HG03460 (cell line): ENCODE results near the gene CSGALNACT2.
"Not testable (repeated sequence)": the region's sequence is repeated elsewhere in the genome, so short reads cannot be mapped to it uniquely, and the experiment has no call there.

Experiments used
- ATAC-seq: cut with Tn5 transposase; IDR thresholded peaks from one replicate; pipeline ENCODE4 v1.9.1; 2021; ENCODE audit not compliant: unreplicated experiment

The CSGALNACT2 gene

GRCh38 chr10:43137717-43138020 lies 576 bp upstream of the CSGALNACT2 start:
- no peak for ATAC-seq

DNA sequence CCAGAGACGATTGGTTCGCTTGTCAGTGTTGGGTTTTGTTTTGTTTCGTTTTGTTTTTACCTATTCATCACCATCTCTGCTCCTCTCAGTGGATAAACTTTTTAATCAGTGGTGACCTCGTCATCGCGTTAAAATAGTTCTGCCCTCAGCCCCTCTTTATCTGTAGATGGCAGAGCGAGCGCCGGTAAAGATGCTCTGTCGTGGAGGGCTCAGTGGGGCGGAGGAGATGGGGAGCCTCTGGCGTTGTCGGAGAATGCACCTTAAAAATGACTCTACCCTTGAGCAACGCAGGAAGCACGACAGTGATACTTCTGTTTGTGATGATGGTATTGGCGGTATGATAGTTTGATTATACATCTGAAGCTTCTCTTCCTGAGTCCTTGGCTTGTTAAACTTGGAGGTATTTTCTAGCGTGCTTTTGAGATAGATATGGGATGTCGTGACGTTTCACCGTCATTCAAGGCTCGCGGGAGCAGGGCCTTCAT lies 554 bp downstream of the CSGALNACT2 start:
- ATAC-seq, result peak; percentile 35

DNA sequence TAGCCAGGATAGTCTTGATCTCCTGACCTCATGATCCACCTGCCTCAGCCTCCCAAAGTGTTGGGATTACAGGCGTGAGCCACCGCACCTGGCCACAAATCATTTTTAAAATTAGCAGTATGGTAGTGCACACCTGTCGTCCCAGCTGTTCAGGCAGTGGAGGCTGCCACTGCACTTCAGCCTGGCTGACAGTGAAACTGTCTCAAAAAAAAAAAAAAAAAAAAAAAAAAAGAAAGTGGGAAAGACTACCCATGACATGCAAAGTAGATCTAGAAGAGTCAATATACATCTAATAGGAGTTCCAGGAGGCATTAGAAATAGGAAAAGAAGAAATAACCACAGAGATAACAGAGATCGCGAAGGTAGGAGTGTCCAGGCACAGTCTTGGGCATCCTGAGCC lies 3.2 kb downstream of the CSGALNACT2 start:
- no peak for ATAC-seq

- ATAC-seq, result no peak
These were observed 7.1 kb downstream of the CSGALNACT2 start for GRCh38 chr10:43145311-43145710.

- not testable (repeated sequence) for ATAC-seq
These were observed 7.7 kb downstream of the CSGALNACT2 start for GRCh38 chr10:43145936-43146335.

DNA sequence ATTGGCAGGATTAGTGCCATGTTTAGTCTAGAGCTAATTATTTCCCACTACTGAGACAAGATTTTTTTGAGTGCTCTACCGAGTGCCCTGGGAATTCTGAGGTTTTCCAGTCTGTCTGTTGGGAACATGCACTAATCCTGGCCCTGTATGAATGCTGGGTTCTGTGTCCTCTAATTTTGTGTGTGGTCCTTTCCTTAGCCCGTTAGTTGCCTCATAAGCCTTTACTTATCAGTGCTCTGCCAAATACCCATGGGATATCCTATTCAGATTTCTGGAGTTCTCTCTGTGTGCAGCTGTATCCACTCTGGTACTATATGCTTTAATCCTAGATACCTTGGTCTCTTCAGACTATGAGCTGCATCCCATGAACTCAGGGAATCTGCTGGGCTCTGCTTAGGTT lies 13.1 kb downstream of the CSGALNACT2 start:
- no peak for ATAC-seq

GRCh38 chr10:43153901-43154300 lies 15.7 kb downstream of the CSGALNACT2 start:
- no peak for ATAC-seq

DNA sequence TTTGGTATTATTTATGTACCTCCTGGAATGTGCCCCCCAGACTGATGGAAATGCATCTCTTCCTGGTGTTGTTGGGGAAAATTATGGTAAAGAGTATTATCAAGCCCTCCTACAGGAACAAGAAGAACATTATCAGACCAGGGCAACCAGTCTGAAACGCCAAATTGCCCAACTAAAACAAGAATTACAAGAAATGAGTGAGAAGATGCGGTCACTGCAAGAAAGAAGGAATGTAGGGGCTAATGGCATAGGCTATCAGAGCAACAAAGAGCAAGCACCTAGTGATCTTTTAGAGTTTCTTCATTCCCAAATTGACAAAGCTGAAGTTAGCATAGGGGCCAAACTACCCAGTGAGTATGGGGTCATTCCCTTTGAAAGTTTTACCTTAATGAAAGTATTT lies 17.0 kb downstream of the CSGALNACT2 start:
- no peak for ATAC-seq

GRCh38 chr10:43155741-43156140 lies 17.5 kb downstream of the CSGALNACT2 start:
- no peak for ATAC-seq

DNA sequence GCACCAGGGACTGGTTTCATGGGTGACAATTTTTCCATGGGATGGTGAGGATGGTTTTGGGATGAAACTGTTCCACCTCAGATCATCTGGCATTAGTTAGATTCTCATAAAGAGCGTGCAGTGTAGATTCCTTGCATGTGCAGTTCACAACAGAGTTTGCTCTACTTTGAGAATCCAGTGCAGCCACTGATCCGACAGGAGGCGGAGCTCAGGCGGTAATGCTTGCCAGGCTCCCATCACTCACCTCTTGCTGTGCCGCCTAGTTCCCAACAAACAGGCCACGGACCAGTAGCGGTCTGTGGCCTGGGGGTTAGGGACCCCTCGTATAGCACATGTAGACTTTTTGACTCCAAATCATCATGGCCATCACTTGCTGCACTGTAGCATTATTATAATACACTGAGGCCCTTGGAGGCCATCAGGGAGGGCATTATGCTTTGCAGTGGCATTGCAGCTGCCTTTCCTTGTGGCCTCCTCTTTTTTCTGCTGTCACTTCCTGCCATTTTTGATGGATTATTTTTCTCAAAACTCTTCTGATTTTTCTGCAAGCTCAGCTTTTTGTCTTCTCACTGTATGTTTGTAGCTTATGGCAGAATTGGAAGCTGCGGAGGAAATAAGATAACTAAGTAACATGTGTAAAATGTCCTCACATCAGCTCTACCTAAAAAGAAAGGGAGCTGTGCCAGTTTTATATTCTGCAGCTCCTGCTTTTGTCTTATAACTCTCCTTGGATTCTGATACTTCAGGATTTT lies 18.5 kb downstream of the CSGALNACT2 start:
- no peak for ATAC-seq

DNA sequence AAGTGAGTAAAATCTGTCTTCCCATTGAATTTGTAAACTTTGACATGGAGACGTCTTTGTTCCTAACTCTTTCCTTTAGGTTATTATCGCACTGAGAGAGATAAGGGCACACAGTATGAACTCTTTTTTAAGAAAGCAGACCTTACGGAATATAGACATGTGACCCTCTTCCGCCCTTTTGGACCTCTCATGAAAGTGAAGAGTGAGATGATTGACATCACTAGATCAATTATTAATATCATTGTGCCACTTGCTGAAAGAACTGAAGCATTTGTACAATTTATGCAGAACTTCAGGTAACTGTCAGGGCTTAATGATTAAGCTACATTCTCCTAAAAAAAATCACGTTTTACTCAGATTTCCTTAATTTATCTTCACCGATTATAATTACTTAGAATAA lies 20.4 kb downstream of the CSGALNACT2 start:
- no peak for ATAC-seq

- peak; percentile 56 for ATAC-seq
These were observed 22.0 kb downstream of the CSGALNACT2 start for GRCh38 chr10:43160046-43160920.

DNA sequence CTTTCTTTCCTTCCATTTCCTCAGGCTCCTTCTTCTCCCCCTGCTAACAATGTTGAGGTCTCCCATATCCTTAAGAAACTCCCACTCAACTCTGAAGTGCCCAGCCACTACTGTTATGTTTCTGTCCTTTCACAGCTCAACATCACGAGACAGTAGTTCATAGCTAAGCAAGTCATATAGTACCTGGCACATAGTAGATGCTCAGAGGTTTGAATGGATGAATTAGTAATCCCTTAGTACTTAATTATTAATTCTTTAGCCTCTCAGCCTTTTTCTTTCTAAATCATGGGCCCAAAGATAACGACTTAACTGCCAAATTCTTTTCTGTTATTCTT lies 22.6 kb downstream of the CSGALNACT2 start:
- peak; percentile 87 for ATAC-seq

GRCh38 chr10:43162604-43163003 lies 24.4 kb downstream of the CSGALNACT2 start:
- no peak for ATAC-seq

DNA sequence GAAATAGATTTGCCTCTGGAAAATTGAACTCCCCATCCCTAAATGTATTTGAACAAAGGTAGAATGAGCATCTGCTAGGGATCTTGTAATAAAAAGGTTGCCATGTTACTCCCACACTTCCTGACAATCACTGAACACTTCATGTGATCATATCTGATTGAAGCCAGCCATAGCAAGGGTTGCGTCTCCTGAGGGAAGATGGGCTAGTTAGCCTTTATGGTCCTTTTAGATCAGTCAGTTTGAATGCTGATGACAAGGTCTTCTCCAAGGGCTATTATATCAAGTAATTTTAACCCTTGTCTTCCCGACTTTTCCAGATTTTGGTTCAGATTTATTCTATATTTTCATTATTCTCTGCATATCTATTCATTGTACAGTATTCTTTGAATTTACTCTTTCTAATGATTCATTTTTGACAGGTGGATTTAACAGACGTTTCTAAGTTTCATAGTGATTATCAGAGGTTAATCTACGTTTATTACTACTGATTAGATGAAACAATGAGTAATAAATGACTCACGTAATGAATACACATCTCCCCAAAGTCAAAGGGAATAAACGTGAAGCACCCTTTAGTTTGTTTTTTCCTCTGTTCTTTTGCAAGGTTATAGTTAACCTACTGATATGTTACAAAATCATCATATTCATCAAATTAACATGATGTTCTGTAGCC lies 28.1 kb downstream of the CSGALNACT2 start:
- no peak for ATAC-seq

GRCh38 chr10:43166880-43167497 lies 28.7 kb downstream of the CSGALNACT2 start:
- ATAC-seq, result peak; percentile 76

GRCh38 chr10:43167498-43167889 lies 29.2 kb downstream of the CSGALNACT2 start:
- ATAC-seq, result no peak

DNA sequence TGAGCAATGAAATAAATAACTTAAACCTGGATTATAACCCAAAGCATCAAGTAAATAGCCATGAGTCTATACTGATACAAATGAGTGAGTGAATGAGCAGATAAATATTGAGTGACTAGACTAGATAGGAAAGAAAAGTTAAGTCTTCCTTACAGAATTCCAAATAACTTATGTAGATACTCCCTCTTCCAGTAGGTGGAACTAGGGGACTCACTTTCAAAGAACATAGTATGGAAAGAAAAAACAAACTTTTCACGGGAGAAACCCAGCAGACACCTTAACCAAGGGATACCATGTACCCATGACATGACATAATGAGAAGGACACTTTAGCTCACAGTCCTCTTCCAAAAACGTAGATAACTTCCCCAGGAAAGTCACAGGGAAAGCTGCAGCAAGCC lies 32.2 kb downstream of the CSGALNACT2 start:
- no peak for ATAC-seq

DNA sequence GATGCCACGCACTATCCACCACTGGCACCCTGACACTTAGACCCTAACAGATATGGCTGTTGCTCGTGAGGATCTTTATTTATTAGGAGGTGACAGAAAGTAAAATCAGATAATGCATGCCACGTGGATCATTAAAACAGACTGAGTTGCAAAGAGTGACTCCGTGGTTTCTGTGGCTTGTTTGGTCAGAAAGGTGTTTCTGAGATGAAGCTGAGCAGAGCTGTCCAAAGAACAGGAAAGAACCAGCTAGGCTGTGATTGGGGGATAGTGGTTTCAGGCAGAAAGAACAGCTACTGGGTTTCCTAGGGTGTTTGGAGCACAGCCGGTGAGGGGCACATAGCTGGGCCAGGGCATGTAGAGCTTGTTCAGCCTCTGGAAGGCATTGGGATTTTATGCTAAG lies 34.4 kb downstream of the CSGALNACT2 start:
- ATAC-seq, result no peak

DNA sequence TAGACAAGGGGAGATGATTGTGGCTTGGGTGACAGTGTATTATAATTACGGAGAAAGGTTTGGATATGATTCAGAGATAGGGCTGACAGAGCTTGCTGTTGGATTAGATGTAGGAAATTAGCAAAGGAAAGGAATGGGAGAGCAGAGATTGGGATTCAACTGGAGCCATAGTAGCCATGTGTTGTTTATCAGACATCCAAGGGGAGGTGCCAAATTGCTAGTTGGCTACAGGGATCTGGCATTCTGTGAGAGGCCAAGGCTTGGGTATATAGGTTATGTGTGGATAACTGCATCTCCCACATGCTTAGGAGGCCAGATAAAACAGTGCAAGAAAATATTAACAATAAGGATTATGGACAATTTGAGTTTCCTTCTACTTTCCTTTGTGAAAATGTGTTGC lies 34.9 kb downstream of the CSGALNACT2 start:
- ATAC-seq, result no peak

GRCh38 chr10:43174969-43175368 lies 36.7 kb downstream of the CSGALNACT2 start:
- no peak for ATAC-seq
